RWPE2 (cell line): ENCODE data around the gene MAP3K8.

ENCODE experiments used
- ATAC-seq: fragments of 200-7000 bp; cut with Tn5 transposase; 3 replicates; pipeline ENCODE4 v1.9.1; 2021; ENCODE audit warnings: low read depth
- DNase-seq: peaks from one replicate; pipeline ENCODE4 v3.0.0-alpha.2; 2020; ENCODE audit warnings: low spot score
- H3K27ac ChIP-seq: fragments of 450-650 bp; 2 replicates; pipeline ENCODE4 v1.5.1; 2017; ENCODE audit warnings: mild to moderate bottlenecking; ENCODE audit not compliant: poor library complexity, severe bottlenecking
- H3K27me3 ChIP-seq: fragments of 250-450 bp; sonication (Bioruptor Pico); 2 replicates; pipeline ENCODE4 v1.5.1; 2021; ENCODE audit warnings: mild to moderate bottlenecking, moderate library complexity; ENCODE audit not compliant: insufficient read depth, poor library complexity, severe bottlenecking
- H3K36me3 ChIP-seq: fragments of 250-450 bp; sonication (Bioruptor Pico); 2 replicates; pipeline ENCODE4 v1.5.1; 2020; ENCODE audit warnings: low read depth, mild to moderate bottlenecking, moderate library complexity
- H3K4me1 ChIP-seq: fragments of 250-450 bp; sonication (Bioruptor Pico); 2 replicates; pipeline ENCODE4 v1.5.1; 2021; ENCODE audit warnings: mild to moderate bottlenecking, moderate library complexity; ENCODE audit not compliant: insufficient read depth, poor library complexity, severe bottlenecking
- H3K4me3 ChIP-seq: fragments of 250-450 bp; sonication (Bioruptor Pico); 2 replicates; pipeline ENCODE4 v1.5.1; 2021; ENCODE audit warnings: mild to moderate bottlenecking, moderate library complexity; ENCODE audit not compliant: severe bottlenecking
- H3K9me3 ChIP-seq: fragments of 250-450 bp; sonication (Bioruptor Pico); 2 replicates; pipeline ENCODE4 v1.5.1; 2021; ENCODE audit warnings: mild to moderate bottlenecking, moderate library complexity; ENCODE audit not compliant: severe bottlenecking
- CTCF ChIP-seq: fragments of 450-650 bp; IDR thresholded peaks from one replicate; pipeline ENCODE4 v1.5.1; 2017; ENCODE audit warnings: mild to moderate bottlenecking, moderate library complexity; ENCODE audit not compliant: poor library complexity, severe bottlenecking

The MAP3K8 gene

GRCh38 chr10:30491916-30492515, 58.0 kb downstream of the MAP3K8 start:
- Histone ChIP-seq H3K27me3 (no peaks in the 10 kb centered on the region), H3K9me3 (no peaks in the 10 kb centered on the region), H3K4me1 (peaks cover 5% of the 10 kb centered on the region), H3K36me3 (no peaks in the 10 kb centered on the region), H3K27ac (no peak overlapping the region), H3K4me3 (no peak overlapping the region)
- ATAC-seq (no peak), DNase-seq (no peak)
- no peak for TF ChIP-seq CTCF

GRCh38 chr10:30493609-30494530, 59.9 kb downstream of the MAP3K8 start:
- H3K4me1 ChIP-seq, result peaks cover 5% of the 10 kb centered on the region
- H3K27me3 ChIP-seq, result no peaks in the 10 kb centered on the region
- no peaks in the 10 kb centered on the region for H3K9me3 ChIP-seq
- no peak overlapping the region for H3K27ac ChIP-seq
- no peaks in the 10 kb centered on the region for H3K36me3 ChIP-seq
- no peak for TF ChIP-seq CTCF
- ATAC-seq (no peak), DNase-seq (no peak)
- H3K4me3 ChIP-seq, result no peak overlapping the region

- DNase-seq (no peak), ATAC-seq (no peak)
- no peaks in the 10 kb centered on the region for H3K9me3 ChIP-seq
- H3K36me3 ChIP-seq, result no peaks in the 10 kb centered on the region
- H3K4me3 ChIP-seq, result no peak overlapping the region
- H3K27ac ChIP-seq, result no peak overlapping the region
- TF ChIP-seq CTCF, result no peak
- H3K4me1 ChIP-seq, result peaks cover 5% of the 10 kb centered on the region
- H3K27me3 ChIP-seq, result no peaks in the 10 kb centered on the region
Observed at GRCh38 chr10:30494558-30494957, 60.6 kb downstream of the MAP3K8 start.

DNA sequence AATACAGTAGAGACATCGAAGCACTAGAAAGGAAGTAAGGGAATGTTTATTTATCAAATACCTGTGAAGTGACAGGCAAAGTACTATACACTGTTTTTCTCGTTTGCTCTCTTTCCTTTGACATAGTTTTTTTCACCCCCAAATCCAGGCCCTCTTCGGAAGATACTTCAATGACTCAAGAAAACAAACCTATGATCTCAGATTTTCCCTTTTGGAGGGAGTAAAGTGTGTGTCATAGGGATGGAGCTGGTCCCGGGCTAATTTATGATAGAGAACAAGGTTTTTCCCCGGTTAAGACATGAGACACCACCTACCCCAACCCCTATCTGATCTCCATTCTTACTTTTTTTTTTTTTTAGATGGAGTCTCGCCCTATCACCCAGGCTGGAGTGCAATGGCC, 61.7 kb downstream of the MAP3K8 start:
- DNase-seq, result no peak
- Histone ChIP-seq H3K36me3 (no peaks in the 10 kb centered on the region), H3K9me3 (no peaks in the 10 kb centered on the region), H3K4me1 (peaks cover 5% of the 10 kb centered on the region), H3K4me3 (no peak overlapping the region), H3K27ac (no peak overlapping the region), H3K27me3 (no peaks in the 10 kb centered on the region)
- no peak for ATAC-seq
- TF ChIP-seq CTCF, result no peak

DNA sequence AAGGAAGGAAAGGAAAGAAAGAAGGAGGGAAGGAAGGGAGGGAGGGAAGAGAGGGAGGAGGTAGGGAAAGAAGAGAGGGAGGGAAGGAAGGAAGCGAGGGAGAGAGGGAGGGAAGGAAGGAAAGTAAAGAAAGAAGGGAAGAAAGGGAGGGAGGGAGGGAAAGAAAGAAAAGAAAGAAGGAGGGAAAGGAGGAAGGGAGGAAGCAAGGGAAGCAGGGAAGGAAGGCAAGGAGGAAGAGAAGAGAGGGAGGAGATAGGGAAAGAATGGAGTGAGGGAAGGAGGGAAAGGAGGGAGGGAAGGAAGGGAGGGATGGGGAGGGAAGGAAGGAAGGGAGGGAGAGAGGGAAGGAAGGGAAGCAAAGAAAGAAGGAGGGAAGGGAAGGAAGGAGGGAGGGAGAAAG, 65.8 kb downstream of the MAP3K8 start:
- Histone ChIP-seq H3K36me3 (no peaks in the 10 kb centered on the region), H3K9me3 (no peaks in the 10 kb centered on the region), H3K4me3 (no peak overlapping the region), H3K27me3 (no peaks in the 10 kb centered on the region), H3K4me1 (no peaks in the 10 kb centered on the region), H3K27ac (no peak overlapping the region)
- no peak for ATAC-seq
- TF ChIP-seq CTCF, result no peak
- DNase-seq, result no peak
